ENCODE measurements around the gene NCBP3.

Gene NCBP3

GRCh38 chr17:3845621-3846436 is at the start of gene NCBP3:
Gene NCBP3 (minus strand): TSS chr17:3846246. CDS start chr17:3846223, 23 bp downstream.
- no peak for TF ChIP-seq ZNF274 (IDR thresholded peaks at IDR 0.05; ENCODE audit: low read depth, low read length)
- H3K4me3 ChIP-seq (ENCODE audit: low read length) = peak within 1 kb of the TSS; percentile 96

- no peak for TF ChIP-seq ZNF274 (IDR thresholded peaks at IDR 0.05; ENCODE audit: low read depth, low read length)
- no peak overlapping the region for H3K4me3 ChIP-seq (ENCODE audit: low read length)
These were observed 49.3 kb upstream of the NCBP3 start for GRCh38 chr17:3895354-3895753.

- no peak for TF ChIP-seq ZNF274 (IDR thresholded peaks at IDR 0.05; ENCODE audit: low read depth, low read length)
- H3K4me3 ChIP-seq (ENCODE audit: low read length) = no peak overlapping the region
These were observed 48.9 kb upstream of the NCBP3 start for GRCh38 chr17:3894911-3895343.

GRCh38 chr17:3894188-3894587 is 48.1 kb upstream of the NCBP3 start:
- no peak for TF ChIP-seq ZNF274 (IDR thresholded peaks at IDR 0.05; ENCODE audit: low read depth, low read length)
- H3K4me3 ChIP-seq (ENCODE audit: low read length) = no peak overlapping the region

GRCh38 chr17:3893720-3894116 is 47.7 kb upstream of the NCBP3 start:
- TF ChIP-seq ZNF274 (IDR thresholded peaks at IDR 0.05; ENCODE audit: low read depth, low read length) = no peak
- no peak overlapping the region; the same call in 1 of the 2 replicates for H3K4me3 ChIP-seq (ENCODE audit: low read length)

- peak within 1 kb of the TSS; percentile 58; the same call in 1 of the 2 replicates for H3K4me3 ChIP-seq (ENCODE audit: low read length)
These were observed 47.1 kb upstream of the NCBP3 start, which contains the start of gene CAMKK1 for GRCh38 chr17:3893003-3893719. Gene CAMKK1 (minus strand): TSS chr17:3893053. CDS start chr17:3885687, 7,366 bp downstream.

GRCh38 chr17:3892095-3892998 is 46.3 kb upstream of the NCBP3 start:
- peak overlapping the region; percentile 58; the same call in 1 of the 2 replicates for H3K4me3 ChIP-seq (ENCODE audit: low read length)
- TF ChIP-seq ZNF274 (IDR thresholded peaks at IDR 0.05; ENCODE audit: low read depth, low read length) = no peak

More at GRCh38 chr17:3893003-3893719, 47.1 kb upstream of the NCBP3 start, which contains the start of gene CAMKK1:
- no peak for TF ChIP-seq ZNF274 (IDR thresholded peaks at IDR 0.05; ENCODE audit: low read depth, low read length)

- no peak for TF ChIP-seq ZNF274 (IDR thresholded peaks at IDR 0.05; ENCODE audit: low read depth, low read length)
- H3K4me3 ChIP-seq (ENCODE audit: low read length) = no peak overlapping the region
These were observed 45.6 kb upstream of the NCBP3 start for GRCh38 chr17:3891626-3892094.

GRCh38 chr17:3890878-3891219 is 44.8 kb upstream of the NCBP3 start:
- no peak overlapping the region for H3K4me3 ChIP-seq (ENCODE audit: low read length)
- TF ChIP-seq ZNF274 (IDR thresholded peaks at IDR 0.05; ENCODE audit: low read depth, low read length) = no peak

GRCh38 chr17:3890082-3890877 is 44.2 kb upstream of the NCBP3 start:
- no peak for TF ChIP-seq ZNF274 (IDR thresholded peaks at IDR 0.05; ENCODE audit: low read depth, low read length)
- H3K4me3 ChIP-seq (ENCODE audit: low read length) = no peak overlapping the region

- no peak for TF ChIP-seq ZNF274 (IDR thresholded peaks at IDR 0.05; ENCODE audit: low read depth, low read length)
- no peak overlapping the region for H3K4me3 ChIP-seq (ENCODE audit: low read length)
These were observed 43.4 kb upstream of the NCBP3 start for GRCh38 chr17:3889325-3890012.

- no peak overlapping the region for H3K4me3 ChIP-seq (ENCODE audit: low read length)
- no peak for TF ChIP-seq ZNF274 (IDR thresholded peaks at IDR 0.05; ENCODE audit: low read depth, low read length)
These were observed 42.5 kb upstream of the NCBP3 start for GRCh38 chr17:3888343-3889171.

All from GM08714 (cell line).